ENCODE results near the gene TAS1R3. TPM values are rescaled to one million over a fixed set of nuclear protein-coding genes. Genes with fewer than 3 reads are reported as not detected.
A peak's percentile ranks its signal among the peaks of the same experiment; 100 is the strongest.

Gene TAS1R3
- total and polyA plus RNA-seq, 5 donors from 2014 or later, result 0.06 to 2.0 (median 0.11) TPM; not detected in 2

DNA sequence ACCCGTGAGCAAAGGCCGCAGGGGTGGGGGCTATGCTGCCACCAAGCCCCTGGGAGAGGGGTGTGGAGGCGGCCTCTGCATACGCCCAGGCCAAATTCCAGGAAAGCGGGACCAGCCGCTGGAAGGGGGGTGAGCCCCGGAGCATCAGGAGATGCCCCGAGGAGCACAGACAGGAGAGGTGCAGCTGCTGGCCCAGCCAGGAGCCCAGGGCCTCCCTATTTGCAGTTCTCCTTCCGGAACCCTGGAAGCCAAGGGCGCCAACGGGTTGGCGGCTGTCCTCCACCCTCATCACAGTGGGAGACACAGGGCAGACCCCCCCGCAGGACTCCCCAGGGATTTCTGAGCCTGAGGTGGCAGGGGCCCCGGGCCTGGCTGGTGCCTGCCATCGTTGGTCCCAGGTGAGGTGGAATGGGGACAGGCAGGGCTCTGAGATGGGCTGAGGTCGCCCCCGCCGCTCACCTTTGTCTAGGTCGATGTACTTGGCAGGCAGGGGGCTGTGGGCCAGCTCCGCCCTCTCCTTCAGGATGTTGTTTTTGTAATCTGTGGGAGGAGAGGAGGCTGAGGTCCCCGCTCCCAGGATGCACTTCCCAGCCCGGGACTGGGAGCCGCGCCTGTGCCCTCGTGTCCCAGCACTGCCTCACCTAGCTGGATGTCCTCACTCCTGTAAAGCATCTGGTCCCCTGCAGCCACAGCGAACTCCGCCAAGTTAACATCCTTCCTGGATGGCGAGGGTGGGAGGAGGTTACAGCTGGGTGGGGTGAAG, 22.5 kb downstream of the TAS1R3 start:
- H3K36me3 Mint-ChIP-seq, result no peaks in the 10 kb centered on the region
- ATAC-seq (ENCODE audit: low read depth in 2 of 2), result no peak
- H3K27me3 ChIP-seq (ENCODE audit: control insufficient read depth, insufficient read depth, low read length), result no peaks in the 10 kb centered on the region

DNA sequence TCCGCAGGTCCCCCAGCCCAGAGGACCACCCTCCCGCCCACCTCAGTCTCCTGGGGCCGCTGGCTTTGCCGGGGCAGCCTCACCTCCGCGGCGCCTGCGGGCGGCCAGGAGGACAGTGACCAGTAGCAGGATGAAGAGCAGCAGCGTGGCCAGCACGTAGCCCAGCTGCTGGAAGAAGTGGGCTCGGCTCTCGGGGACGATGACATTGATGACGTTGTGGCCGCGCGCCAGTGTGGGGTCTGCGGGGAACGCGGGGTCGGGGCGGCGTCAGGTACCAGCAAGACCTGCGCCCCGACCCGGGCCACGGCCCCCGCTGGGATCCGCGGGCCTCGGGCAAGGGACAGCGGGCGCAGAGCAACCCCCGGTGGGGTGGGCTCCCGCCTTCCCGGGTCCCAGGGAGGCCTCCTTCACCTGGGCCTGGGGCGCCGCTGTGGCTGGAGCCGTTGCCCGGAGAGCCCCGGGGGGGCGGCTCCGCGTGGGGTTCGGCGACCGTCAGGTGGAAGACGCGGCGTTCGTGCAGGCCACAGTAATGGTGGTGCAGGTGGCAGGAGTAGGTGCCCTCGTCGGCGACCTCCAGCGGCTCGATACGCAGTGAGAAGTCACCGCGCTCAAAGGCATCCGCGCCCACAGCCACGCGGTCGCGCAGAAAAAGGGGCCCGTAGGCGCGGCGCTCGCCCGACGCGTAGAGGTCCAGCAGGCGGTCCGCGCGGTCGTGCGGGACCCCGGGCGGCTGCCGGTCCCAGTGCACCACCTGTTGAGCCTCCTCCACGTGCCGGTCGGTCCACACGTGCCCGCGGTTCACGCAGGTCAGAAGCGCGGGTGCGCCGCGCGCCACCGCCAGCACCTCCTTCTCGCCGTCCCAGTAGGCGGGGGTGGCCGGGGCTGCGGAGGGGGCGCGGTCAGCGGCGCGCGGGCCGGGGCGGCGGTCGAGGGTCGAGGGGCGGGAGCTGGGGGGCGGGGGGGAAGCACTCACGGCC, 23.5 kb downstream of the TAS1R3 start:
- H3K4me3 ChIP-seq (ENCODE audit: low read depth, low read length), result no peak overlapping the region
- Mint-ChIP-seq H3K4me3 (peak overlapping the region in 2 of 4 donors; percentile 15 to 35), H3K9me3 (no peaks in the 10 kb centered on the region), H3K27me3 (peaks cover 32% of the 10 kb centered on the region), H3K36me3 (no peaks in the 10 kb centered on the region), H3K27ac (no peak overlapping the region), H3K4me1 (peaks cover 0 to 22% (median 0%) of the 10 kb centered on the region in 4 donors)
- no peaks in the 10 kb centered on the region for H3K9me3 ChIP-seq (ENCODE audit: control insufficient read depth in 2 of 2, low read length in 2 of 2)
- DNase-seq (no peak), ATAC-seq (ENCODE audit: low read depth in 2 of 2) (no peak)
- H3K27ac ChIP-seq (ENCODE audit: insufficient read depth, low read length, poor library complexity, severe bottlenecking), result no peak overlapping the region
- H3K27me3 ChIP-seq (ENCODE audit: control insufficient read depth, insufficient read depth, low read length), result no peaks in the 10 kb centered on the region
- H3K36me3 ChIP-seq (ENCODE audit: control insufficient read depth, insufficient read depth, low read length), result no peaks in the 10 kb centered on the region
- peaks cover 29% of the 10 kb centered on the region for H3K4me1 ChIP-seq (ENCODE audit: control insufficient read depth, insufficient read depth, low read length, poor library complexity, severe bottlenecking)

More for the DNA sequence above, 22.5 kb downstream of the TAS1R3 start:
- Histone ChIP-seq H3K4me1 (ENCODE audit: control insufficient read depth, insufficient read depth, low read length, poor library complexity, severe bottlenecking) (peaks cover 28% of the 10 kb centered on the region), H3K36me3 (ENCODE audit: control insufficient read depth, insufficient read depth, low read length) (no peaks in the 10 kb centered on the region), H3K9me3 (ENCODE audit: control insufficient read depth in 2 of 2, low read length in 2 of 2) (no peaks in the 10 kb centered on the region), H3K27ac (ENCODE audit: insufficient read depth, low read length, poor library complexity, severe bottlenecking) (no peak overlapping the region), H3K4me3 (ENCODE audit: low read depth, low read length) (no peak overlapping the region)
- Mint-ChIP-seq H3K27ac (no peak overlapping the region), H3K9me3 (no peaks in the 10 kb centered on the region), H3K4me1 (peaks cover 0 to 19% (median 0%) of the 10 kb centered on the region in 4 donors), H3K27me3 (peaks cover 26% of the 10 kb centered on the region), H3K4me3 (peak overlapping the region in 2 of 4 donors; percentile 77 to 84)
- no peak for DNase-seq

- Histone ChIP-seq H3K4me1 (ENCODE audit: control insufficient read depth, insufficient read depth, low read length, poor library complexity, severe bottlenecking) (peaks cover 29% of the 10 kb centered on the region), H3K27me3 (ENCODE audit: control insufficient read depth, insufficient read depth, low read length) (no peaks in the 10 kb centered on the region), H3K36me3 (ENCODE audit: control insufficient read depth, insufficient read depth, low read length) (no peaks in the 10 kb centered on the region), H3K9me3 (ENCODE audit: control insufficient read depth in 2 of 2, low read length in 2 of 2) (no peaks in the 10 kb centered on the region), H3K27ac (ENCODE audit: insufficient read depth, low read length, poor library complexity, severe bottlenecking) (no peak overlapping the region), H3K4me3 (ENCODE audit: low read depth, low read length) (no peak overlapping the region)
- H3K36me3 Mint-ChIP-seq, result no peaks in the 10 kb centered on the region
- no peak overlapping the region for H3K27ac Mint-ChIP-seq
- peaks cover 32% of the 10 kb centered on the region for H3K27me3 Mint-ChIP-seq
- no peaks in the 10 kb centered on the region for H3K9me3 Mint-ChIP-seq
- no peak for ATAC-seq (ENCODE audit: low read depth in 2 of 2)
- no peak overlapping the region for H3K4me3 Mint-ChIP-seq
- DNase-seq, result no peak
- peaks cover 0 to 22% (median 0%) of the 10 kb centered on the region in 4 donors for H3K4me1 Mint-ChIP-seq
Measured at GRCh38 chr1:1355416-1355815, 24.3 kb downstream of the TAS1R3 start.

DNA sequence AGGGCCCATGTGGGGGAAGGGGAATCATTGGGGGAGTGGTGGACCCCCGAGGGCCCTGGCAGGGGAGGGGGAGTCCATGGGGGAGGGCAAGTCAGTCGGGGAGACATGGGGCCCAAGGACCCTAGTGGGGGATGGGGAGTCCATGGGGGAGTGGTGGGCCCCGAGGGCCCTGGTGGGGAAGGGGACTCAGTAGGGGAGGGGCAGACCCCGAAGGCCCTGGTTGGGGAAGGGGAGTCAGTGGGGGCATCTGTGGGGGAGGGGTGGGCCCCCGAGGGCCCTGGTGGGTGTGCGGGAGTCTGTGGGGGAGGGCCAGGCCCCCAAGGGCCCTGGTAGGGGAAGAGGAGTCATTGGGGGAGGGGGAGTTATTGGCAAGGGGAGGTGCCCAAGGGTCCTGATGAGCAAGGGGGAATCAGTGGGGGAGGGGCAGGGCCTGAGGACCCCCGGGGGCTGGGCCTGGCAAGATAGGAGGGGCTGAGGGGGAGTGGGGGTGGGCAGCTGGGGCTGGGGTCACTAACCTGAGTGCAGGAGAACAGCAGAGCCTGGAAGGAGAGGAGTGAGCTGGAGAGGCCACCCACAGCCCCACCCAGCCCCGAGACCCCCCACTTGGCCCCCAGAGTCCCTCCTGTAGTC, 25.2 kb downstream of the TAS1R3 start:
- no peak for DNase-seq
- Histone ChIP-seq H3K4me3 (ENCODE audit: low read depth, low read length) (no peak overlapping the region), H3K36me3 (ENCODE audit: control insufficient read depth, insufficient read depth, low read length) (no peaks in the 10 kb centered on the region), H3K27me3 (ENCODE audit: control insufficient read depth, insufficient read depth, low read length) (no peaks in the 10 kb centered on the region), H3K27ac (ENCODE audit: insufficient read depth, low read length, poor library complexity, severe bottlenecking) (no peak overlapping the region), H3K4me1 (ENCODE audit: control insufficient read depth, insufficient read depth, low read length, poor library complexity, severe bottlenecking) (peaks cover 29% of the 10 kb centered on the region), H3K9me3 (ENCODE audit: control insufficient read depth in 2 of 2, low read length in 2 of 2) (no peaks in the 10 kb centered on the region)
- Mint-ChIP-seq H3K4me1 (peaks cover 0 to 22% (median 1%) of the 10 kb centered on the region in 4 donors), H3K4me3 (no peak overlapping the region), H3K27ac (no peak overlapping the region), H3K27me3 (peaks cover 32% of the 10 kb centered on the region), H3K9me3 (no peaks in the 10 kb centered on the region), H3K36me3 (no peaks in the 10 kb centered on the region)
- ATAC-seq (ENCODE audit: low read depth in 2 of 2), result no peak

DNA sequence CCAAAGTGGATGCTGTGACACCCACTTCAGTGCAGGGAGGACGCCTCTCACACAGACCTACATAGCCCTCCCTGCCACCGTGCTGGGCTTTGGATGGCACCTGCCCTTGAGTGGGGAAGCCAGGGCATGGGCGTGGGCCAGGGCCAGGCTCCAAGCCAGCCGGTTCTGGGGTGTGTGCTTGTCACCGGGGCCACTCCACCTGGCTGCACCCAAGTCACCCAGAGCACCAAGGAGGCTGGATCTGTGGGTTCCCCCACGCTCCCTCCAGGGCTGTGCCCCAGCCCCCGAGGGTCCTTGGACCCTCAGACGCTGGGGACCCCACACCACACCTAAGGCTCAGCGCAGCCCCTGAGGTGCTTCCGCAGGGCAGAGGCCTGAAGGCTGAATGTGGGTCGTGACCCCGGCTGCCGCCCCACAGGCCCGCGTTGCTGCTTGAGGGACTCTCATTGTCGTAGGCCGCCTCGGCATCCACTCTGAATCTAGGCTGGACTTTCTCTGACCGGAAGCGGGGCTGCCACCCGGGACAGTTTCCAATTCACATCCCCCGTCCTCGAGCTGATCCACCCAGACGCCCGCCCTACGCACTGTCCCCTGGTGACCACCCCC, 25.8 kb downstream of the TAS1R3 start:
- ATAC-seq (ENCODE audit: low read depth in 2 of 2), result no peak
- Mint-ChIP-seq H3K36me3 (no peaks in the 10 kb centered on the region), H3K4me3 (no peak overlapping the region), H3K4me1 (peaks cover 0 to 22% (median 1%) of the 10 kb centered on the region in 4 donors), H3K27ac (peak overlapping the region in 1 of 3 donors; percentile 42), H3K9me3 (no peaks in the 10 kb centered on the region), H3K27me3 (peaks cover 29% of the 10 kb centered on the region)
- no peak overlapping the region for H3K27ac ChIP-seq (ENCODE audit: insufficient read depth, low read length, poor library complexity, severe bottlenecking)
- DNase-seq, result no peak
- no peak overlapping the region for H3K4me3 ChIP-seq (ENCODE audit: low read depth, low read length)
- no peaks in the 10 kb centered on the region for H3K9me3 ChIP-seq (ENCODE audit: control insufficient read depth in 2 of 2, low read length in 2 of 2)
- peaks cover 29% of the 10 kb centered on the region for H3K4me1 ChIP-seq (ENCODE audit: control insufficient read depth, insufficient read depth, low read length, poor library complexity, severe bottlenecking)
- no peaks in the 10 kb centered on the region for H3K36me3 ChIP-seq (ENCODE audit: control insufficient read depth, insufficient read depth, low read length)
- no peaks in the 10 kb centered on the region for H3K27me3 ChIP-seq (ENCODE audit: control insufficient read depth, insufficient read depth, low read length)

DNA sequence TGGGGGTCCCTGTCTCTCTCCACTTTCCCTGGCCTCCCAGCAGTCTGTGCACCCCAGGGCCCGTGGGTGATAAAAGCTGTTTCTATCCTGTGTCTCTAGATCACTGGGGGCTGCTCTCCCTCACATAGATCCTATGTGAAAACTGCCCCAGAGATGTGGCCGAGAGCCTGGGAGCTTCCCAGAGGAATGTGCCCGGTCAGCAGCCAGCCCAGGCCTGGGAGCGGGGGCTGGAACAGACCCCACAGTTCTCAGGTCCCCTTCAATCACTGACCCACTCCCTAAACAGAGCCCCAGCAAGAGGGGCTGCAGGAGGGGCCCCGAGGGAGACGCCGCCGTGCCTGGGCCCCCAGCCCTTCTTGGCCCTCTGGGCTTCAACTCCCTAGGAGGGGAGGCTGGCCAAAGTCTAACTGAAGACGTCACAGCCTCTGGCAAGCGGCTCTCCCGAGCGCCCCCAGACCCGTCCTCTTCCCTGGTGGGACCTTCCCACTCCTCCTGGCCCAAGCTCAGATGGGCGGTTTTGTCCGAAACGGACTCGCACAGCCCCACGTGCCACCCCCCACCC, 26.9 kb downstream of the TAS1R3 start:
- Mint-ChIP-seq H3K27ac (no peak overlapping the region), H3K36me3 (no peaks in the 10 kb centered on the region), H3K9me3 (no peaks in the 10 kb centered on the region), H3K27me3 (peaks cover 22% of the 10 kb centered on the region), H3K4me3 (peak overlapping the region in 1 of 4 donors; percentile 63), H3K4me1 (peaks cover 0 to 12% (median 1%) of the 10 kb centered on the region in 4 donors)
- no peak for DNase-seq
- H3K36me3 ChIP-seq (ENCODE audit: control insufficient read depth, insufficient read depth, low read length), result no peaks in the 10 kb centered on the region
- H3K9me3 ChIP-seq (ENCODE audit: control insufficient read depth in 2 of 2, low read length in 2 of 2), result no peaks in the 10 kb centered on the region
- no peak overlapping the region for H3K27ac ChIP-seq (ENCODE audit: insufficient read depth, low read length, poor library complexity, severe bottlenecking)
- no peak for ATAC-seq (ENCODE audit: low read depth in 2 of 2)
- peaks cover 29% of the 10 kb centered on the region for H3K4me1 ChIP-seq (ENCODE audit: control insufficient read depth, insufficient read depth, low read length, poor library complexity, severe bottlenecking)
- no peak overlapping the region for H3K4me3 ChIP-seq (ENCODE audit: low read depth, low read length)
- no peaks in the 10 kb centered on the region for H3K27me3 ChIP-seq (ENCODE audit: control insufficient read depth, insufficient read depth, low read length)
